ENCODE measurements around the gene KIZ. TPM values are rescaled to one million over a fixed set of nuclear protein-coding genes. Genes with fewer than 3 reads are reported as not detected.

KIZ gene
- polyA plus RNA-seq, 3 donors from 2014 or later = 14.2 to 20.7 (median 15.4) TPM

DNA sequence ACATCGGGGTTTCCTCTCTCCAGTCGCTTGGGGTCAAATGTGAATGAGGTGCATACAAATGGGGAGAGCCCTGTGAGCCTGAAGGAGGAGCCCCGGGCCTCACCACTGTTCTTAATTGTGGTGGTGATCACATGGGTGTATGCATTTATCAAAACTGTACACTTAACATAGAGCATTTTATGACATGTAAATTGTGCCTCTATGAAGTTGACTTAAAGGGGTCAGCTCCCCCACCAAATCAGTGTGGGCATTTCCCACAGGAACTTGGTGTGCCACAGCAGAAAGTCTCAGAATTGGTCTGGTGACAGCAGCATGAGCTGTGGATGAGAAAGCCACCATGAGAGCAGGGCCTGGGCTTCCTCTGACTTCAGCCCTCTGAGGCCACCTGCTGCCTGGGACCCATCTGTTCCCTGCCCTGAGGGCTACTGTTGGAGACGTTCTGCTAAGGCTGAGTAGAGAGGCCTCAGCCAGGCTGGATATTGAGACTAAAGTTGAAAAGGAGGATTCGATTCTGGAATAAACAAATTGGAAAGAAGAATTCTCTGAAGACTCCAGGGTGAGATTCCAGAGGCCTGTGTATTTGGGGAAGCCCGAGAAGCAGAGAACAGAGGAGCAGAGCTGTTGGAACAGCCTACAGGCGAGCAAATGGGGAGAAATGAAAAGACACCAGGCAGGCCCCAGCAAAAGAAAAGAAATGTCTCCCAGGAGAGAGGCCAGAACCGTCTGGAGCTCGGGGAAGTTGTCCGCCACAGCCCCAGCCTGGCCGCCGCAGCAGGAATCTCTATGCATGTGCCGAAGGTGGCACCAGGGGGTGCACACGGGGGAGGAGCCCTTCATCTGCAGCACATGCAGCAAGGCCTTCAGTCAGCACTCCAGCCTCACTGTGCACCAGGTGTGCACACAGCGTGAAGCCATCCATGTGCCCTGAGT is 139.6 kb downstream of the KIZ start:
- H3K4me1 Mint-ChIP-seq = no peaks in the 10 kb centered on the region
- H3K27ac Mint-ChIP-seq = no peak overlapping the region
- H3K9me3 Mint-ChIP-seq = peaks cover 0 to 3% (median 0%) of the 10 kb centered on the region in 6 donors
- no peak for DNase-seq
- peaks cover 2 to 11% (median 5%) of the 10 kb centered on the region in 3 donors for H3K27me3 Mint-ChIP-seq (ENCODE audit: low read depth in 3 of 3)
- H3K4me3 Mint-ChIP-seq = no peak overlapping the region
- no peaks in the 10 kb centered on the region for H3K36me3 Mint-ChIP-seq

DNA sequence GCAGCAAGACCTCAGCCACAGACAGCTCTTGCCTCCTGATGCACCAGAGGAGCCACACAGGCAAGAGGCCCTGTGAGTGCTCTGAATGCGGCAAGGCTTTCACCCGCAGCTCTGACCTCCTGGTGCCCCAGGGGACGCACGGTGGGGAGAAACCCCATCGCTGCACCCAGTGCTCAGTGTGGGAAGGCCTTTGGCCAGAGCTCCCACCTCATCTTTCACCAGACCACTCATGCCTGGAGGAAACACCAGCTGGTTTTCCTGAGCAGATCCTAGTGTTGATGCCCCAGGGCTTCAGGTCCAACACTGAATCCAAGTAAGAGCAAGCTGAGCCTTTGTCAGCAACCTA is 140.3 kb downstream of the KIZ start:
- DNase-seq = no peak
- H3K36me3 Mint-ChIP-seq = no peaks in the 10 kb centered on the region
- H3K9me3 Mint-ChIP-seq = peaks cover 0 to 3% (median 0%) of the 10 kb centered on the region in 6 donors
- H3K4me1 Mint-ChIP-seq = no peaks in the 10 kb centered on the region
- no peak overlapping the region for H3K4me3 Mint-ChIP-seq
- H3K27ac Mint-ChIP-seq = no peak overlapping the region
- H3K27me3 Mint-ChIP-seq (ENCODE audit: low read depth in 3 of 3) = peaks cover 4 to 11% (median 5%) of the 10 kb centered on the region in 3 donors

DNA sequence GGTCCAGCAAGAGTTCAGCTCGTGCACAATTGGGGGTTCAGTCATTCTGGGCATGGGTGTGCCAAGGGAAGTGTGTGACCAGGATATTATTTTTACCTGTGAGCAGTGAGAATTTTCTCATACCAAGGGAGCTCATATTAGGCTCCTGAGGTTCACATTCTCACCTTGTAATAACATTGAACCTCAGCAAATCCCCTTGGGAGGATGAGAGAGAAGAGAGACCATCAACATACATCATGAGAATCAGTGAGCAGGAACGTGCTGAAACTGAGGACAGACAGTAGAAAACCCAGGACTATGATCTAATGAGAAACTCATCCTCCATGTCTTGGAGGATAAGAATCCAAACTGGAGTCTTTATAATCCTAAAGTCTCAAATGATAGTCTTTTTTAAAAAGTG is 143.9 kb downstream of the KIZ start:
- DNase-seq = no peak
- Mint-ChIP-seq H3K27me3 (ENCODE audit: low read depth in 3 of 3) (peaks cover 5 to 16% (median 6%) of the 10 kb centered on the region in 3 donors), H3K4me3 (no peak overlapping the region), H3K27ac (no peak overlapping the region), H3K4me1 (no peaks in the 10 kb centered on the region), H3K9me3 (peaks cover 0 to 3% (median 0%) of the 10 kb centered on the region in 6 donors), H3K36me3 (no peaks in the 10 kb centered on the region)

DNA sequence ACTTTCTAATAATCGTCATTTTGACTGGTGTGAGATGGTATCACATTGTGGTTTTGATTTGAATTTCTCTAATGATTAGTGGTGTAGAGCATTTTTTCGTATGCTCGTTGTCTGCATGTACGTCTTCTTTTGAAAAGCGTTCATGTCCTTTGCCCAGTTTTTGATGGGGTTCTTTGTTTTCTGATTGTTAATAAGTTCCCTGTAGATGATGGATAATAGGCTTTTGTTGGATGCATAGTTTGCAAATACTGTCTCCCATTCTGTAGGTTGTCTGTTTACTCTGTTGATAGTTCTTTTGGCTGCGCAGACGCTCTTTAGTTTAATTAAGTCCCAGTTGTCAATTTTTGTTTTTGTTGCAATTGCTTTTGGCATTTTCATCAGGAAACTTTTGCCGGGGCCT is 144.9 kb downstream of the KIZ start:
- H3K36me3 Mint-ChIP-seq = no peaks in the 10 kb centered on the region
- H3K27ac Mint-ChIP-seq = no peak overlapping the region
- H3K4me3 Mint-ChIP-seq = no peak overlapping the region
- DNase-seq = no peak
- no peaks in the 10 kb centered on the region for H3K9me3 Mint-ChIP-seq
- H3K4me1 Mint-ChIP-seq = no peaks in the 10 kb centered on the region
- H3K27me3 Mint-ChIP-seq (ENCODE audit: low read depth in 3 of 3) = peaks cover 5 to 12% (median 6%) of the 10 kb centered on the region in 3 donors

- H3K27ac Mint-ChIP-seq = no peak overlapping the region
- no peaks in the 10 kb centered on the region for H3K4me1 Mint-ChIP-seq
- DNase-seq = no peak
- H3K27me3 Mint-ChIP-seq (ENCODE audit: low read depth in 3 of 3) = peaks cover 3 to 12% (median 6%) of the 10 kb centered on the region in 3 donors
- no peaks in the 10 kb centered on the region for H3K9me3 Mint-ChIP-seq
- no peak overlapping the region for H3K4me3 Mint-ChIP-seq
- H3K36me3 Mint-ChIP-seq = no peaks in the 10 kb centered on the region
Measured at GRCh38 chr20:21272279-21272678, 146.4 kb downstream of the KIZ start.

DNA sequence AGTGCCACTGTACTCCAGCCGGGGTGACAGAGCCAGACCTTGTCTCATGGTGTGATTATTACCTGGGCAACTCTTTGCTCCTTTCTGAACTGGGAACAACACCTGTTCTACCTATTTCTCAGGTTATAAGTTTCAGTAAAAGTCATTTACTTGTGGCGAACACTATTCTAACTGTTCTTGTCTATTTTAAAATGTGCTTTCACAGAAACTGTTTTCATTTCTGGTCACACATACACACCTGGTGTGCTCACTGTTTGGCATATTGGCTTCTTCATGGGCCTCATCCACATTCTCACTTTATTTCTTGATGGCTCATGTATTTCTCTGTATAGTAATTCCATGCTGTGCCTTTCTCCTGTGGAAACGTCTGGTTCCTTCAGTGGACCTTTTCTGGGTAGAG is 146.8 kb downstream of the KIZ start:
- H3K27me3 Mint-ChIP-seq (ENCODE audit: low read depth in 3 of 3) = peaks cover 3 to 12% (median 6%) of the 10 kb centered on the region in 3 donors
- H3K4me1 Mint-ChIP-seq = no peaks in the 10 kb centered on the region
- H3K4me3 Mint-ChIP-seq = no peak overlapping the region
- no peak for DNase-seq
- no peak overlapping the region for H3K27ac Mint-ChIP-seq
- H3K36me3 Mint-ChIP-seq = no peaks in the 10 kb centered on the region
- no peaks in the 10 kb centered on the region for H3K9me3 Mint-ChIP-seq

DNA sequence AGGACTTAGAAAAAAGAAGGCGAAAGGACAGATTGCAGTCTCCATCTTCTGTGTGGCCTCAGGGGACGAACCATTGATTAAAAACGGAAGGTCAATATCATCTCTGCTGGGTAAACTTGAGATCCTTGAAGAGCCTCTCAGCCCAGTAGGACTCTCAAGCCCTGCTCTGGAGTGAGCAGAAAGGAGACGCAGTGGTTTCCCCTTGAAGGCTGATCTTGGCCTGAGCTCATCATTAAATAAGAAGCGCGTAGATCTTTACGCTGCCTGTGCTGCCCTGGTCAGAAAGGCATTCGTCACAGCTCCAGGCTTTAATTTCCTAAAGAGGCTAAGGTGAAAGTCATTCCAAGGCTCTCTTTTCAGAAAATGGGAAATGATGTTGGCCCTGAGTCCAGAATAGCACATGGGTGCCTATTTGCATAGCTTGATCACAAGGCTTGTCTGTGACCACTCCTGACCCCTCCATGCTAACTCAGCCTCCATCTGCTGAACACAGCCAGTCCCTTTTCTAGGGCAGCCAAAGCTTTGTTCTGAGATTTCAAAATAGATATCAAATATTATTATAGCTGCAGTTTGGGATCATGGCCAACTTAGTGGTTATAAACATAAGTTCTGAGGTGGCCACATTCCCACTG is 148.0 kb downstream of the KIZ start:
- Mint-ChIP-seq H3K27me3 (ENCODE audit: low read depth in 3 of 3) (peaks cover 3 to 8% (median 6%) of the 10 kb centered on the region in 3 donors), H3K4me3 (no peak overlapping the region), H3K4me1 (no peaks in the 10 kb centered on the region), H3K27ac (no peak overlapping the region), H3K36me3 (no peaks in the 10 kb centered on the region), H3K9me3 (no peaks in the 10 kb centered on the region)
- DNase-seq = no peak

DNA sequence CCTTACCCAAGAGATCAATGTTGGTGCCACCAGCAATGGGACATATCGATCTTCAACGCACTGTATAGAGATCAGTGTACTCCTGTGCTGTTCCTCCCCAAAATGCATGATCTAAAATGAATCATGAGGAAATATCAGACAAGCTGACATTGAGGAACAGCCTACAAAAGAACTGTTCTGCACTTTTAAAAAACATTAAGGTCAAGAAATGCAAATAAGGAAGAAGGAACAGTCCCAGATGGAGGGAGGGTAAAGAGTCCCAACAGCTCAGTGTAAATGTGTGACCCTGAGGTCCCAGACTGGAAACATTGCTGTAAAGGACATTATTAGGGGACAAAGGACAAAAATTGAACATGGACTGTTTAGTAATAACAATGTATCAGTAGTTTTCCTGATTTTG is 152.9 kb downstream of the KIZ start:
- Mint-ChIP-seq H3K36me3 (no peaks in the 10 kb centered on the region), H3K9me3 (peaks cover 0 to 4% (median 0%) of the 10 kb centered on the region in 6 donors), H3K4me1 (no peaks in the 10 kb centered on the region), H3K27ac (no peak overlapping the region), H3K4me3 (no peak overlapping the region), H3K27me3 (ENCODE audit: low read depth in 3 of 3) (peaks cover 0 to 5% (median 3%) of the 10 kb centered on the region in 3 donors)
- DNase-seq = no peak

GRCh38 chr20:21279706-21280521 is 154.0 kb downstream of the KIZ start:
- H3K27me3 Mint-ChIP-seq (ENCODE audit: low read depth in 3 of 3) = peaks cover 0 to 6% (median 3%) of the 10 kb centered on the region in 3 donors
- no peak overlapping the region for H3K27ac Mint-ChIP-seq
- H3K4me1 Mint-ChIP-seq = no peaks in the 10 kb centered on the region
- no peak for DNase-seq
- H3K9me3 Mint-ChIP-seq = peaks cover 0 to 4% (median 0%) of the 10 kb centered on the region in 6 donors
- no peak overlapping the region for H3K4me3 Mint-ChIP-seq
- no peaks in the 10 kb centered on the region for H3K36me3 Mint-ChIP-seq

DNA sequence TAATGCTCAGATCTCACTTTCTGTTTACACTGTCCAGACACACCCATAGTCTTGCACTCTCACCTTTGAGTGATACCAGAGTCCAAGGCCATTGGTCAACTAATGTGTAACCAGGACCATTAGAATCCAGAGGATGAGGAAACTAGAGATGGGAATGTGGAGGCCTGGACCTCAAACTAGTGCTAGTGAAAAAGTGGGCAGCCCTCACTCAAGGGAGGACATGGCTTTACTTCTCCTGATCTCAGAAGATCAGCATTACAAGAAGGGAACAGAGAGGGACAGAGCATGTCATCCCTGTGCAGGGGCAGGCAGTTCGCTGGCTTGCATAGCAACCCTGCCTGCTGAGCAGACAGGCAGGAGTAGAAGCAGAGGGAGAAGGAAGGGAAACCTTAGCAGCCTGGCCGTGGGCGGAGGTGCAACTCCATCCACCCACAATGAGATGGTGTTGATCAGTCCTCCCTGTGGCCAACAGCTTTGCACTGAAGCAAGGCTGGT is 154.7 kb downstream of the KIZ start:
- DNase-seq = no peak
- Mint-ChIP-seq H3K4me3 (no peak overlapping the region), H3K9me3 (peaks cover 0 to 9% (median 0%) of the 10 kb centered on the region in 6 donors), H3K4me1 (no peaks in the 10 kb centered on the region), H3K27me3 (ENCODE audit: low read depth in 3 of 3) (peaks cover 2 to 7% (median 7%) of the 10 kb centered on the region in 3 donors), H3K27ac (no peak overlapping the region), H3K36me3 (no peaks in the 10 kb centered on the region)

DNA sequence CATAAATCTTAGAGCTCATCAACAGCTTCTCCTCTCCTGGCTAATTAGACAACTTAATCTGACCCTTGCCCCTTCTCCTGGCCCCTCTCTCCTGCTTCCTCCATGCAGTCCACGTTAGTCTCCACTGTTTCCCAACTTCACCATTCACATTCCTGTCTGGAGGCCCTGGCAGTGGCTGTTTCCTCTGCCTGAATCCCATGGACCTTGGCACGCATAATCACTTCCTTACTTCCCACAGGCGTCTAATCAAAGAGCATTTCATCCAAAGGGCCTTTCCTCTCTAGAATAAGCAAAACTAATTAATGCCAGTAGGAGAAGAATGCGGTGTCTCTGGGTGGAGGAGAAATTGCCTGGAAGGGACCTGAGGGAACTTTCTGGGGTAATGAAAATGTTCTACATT is 160.9 kb downstream of the KIZ start:
- H3K4me3 Mint-ChIP-seq = no peak overlapping the region
- peaks cover 7 to 20% (median 14%) of the 10 kb centered on the region in 3 donors for H3K27me3 Mint-ChIP-seq (ENCODE audit: low read depth in 3 of 3)
- no peak for DNase-seq
- H3K4me1 Mint-ChIP-seq = no peaks in the 10 kb centered on the region
- H3K9me3 Mint-ChIP-seq = peaks cover 0 to 9% (median under 1%) of the 10 kb centered on the region in 6 donors
- no peak overlapping the region for H3K27ac Mint-ChIP-seq
- peaks cover 0 to 3% (median 0%) of the 10 kb centered on the region in 3 donors for H3K36me3 Mint-ChIP-seq

DNA sequence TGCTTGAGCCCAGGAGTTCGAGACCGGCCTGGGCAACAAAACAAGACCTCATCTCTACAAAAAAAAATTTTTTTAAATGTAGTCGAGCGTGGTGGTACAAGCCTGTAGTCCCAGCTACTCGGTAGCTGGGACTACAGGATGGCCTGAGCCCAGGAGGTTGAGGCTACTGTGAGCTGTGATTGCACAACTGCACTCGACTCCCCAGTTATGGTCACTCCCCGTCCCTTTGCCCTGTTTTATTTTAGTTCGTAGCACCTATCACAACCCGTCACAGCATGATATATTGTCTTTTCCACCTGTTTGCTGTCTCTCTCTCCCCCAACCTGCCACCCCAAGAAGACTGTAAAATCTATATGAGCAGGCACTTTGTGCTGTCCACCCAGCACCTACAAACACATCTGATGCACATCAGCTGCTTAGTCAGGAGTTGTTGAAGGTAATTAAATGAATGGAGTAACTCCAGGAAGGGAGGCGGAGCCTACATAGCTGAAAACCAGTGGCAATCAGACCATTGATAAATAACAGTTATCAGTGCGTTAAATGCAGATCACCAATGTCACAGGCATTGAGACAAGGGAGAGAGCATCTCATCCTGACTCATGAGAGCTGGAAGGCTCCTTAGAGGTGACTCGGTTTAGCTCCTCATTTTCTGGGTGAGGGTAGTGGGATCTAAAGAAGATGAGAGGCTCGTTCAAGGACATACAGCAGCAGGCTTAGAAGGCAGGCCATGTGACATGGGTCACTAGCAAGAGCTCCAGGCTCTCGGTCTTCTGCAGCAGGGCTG is 162.9 kb downstream of the KIZ start:
- Mint-ChIP-seq H3K4me1 (no peaks in the 10 kb centered on the region), H3K9me3 (peaks cover 0 to 5% (median under 1%) of the 10 kb centered on the region in 6 donors), H3K27me3 (ENCODE audit: low read depth in 3 of 3) (peaks cover 7 to 16% (median 12%) of the 10 kb centered on the region in 3 donors), H3K27ac (no peak overlapping the region), H3K36me3 (peaks cover 0 to 3% (median 0%) of the 10 kb centered on the region in 3 donors), H3K4me3 (no peak overlapping the region)
- DNase-seq = no peak

- DNase-seq = no peak
- H3K4me1 Mint-ChIP-seq = no peaks in the 10 kb centered on the region
- H3K9me3 Mint-ChIP-seq = peaks cover 0 to 5% (median under 1%) of the 10 kb centered on the region in 6 donors
- H3K36me3 Mint-ChIP-seq = peaks cover 0 to 3% (median 0%) of the 10 kb centered on the region in 3 donors
- peaks cover 7 to 21% (median 11%) of the 10 kb centered on the region in 3 donors for H3K27me3 Mint-ChIP-seq (ENCODE audit: low read depth in 3 of 3)
- no peak overlapping the region for H3K27ac Mint-ChIP-seq
- H3K4me3 Mint-ChIP-seq = no peak overlapping the region
Measured at GRCh38 chr20:21289651-21290050, 163.8 kb downstream of the KIZ start.
